GM21390 (cell line): ENCODE measurements around the gene BBS12.
A peak's percentile ranks its signal among the peaks of the same experiment; 100 is the strongest.

Experiments used
- ATAC-seq: cut with Tn5 transposase; IDR thresholded peaks from one replicate; pipeline ENCODE4 v1.9.1; 2021; ENCODE audit not compliant: unreplicated experiment

BBS12 gene

DNA sequence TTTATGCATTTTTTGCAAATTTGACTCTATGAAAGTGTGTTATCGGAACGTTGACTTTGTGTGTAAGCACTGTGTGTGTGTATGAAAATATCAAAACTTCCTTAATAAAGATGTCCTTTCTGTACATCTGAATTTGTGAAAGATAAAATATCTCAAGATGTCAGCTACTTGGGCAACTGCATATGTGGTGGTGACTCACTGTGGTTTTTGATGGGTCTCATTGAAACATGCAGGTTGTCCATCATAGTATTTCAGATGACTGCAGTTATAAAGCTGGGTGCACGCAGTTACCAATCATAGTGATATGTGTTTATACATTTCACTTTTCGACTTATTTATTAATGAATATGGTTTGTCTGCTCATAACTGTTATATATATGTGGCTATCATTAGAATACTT is 19.7 kb upstream of the BBS12 start:
- ATAC-seq, result no peak

DNA sequence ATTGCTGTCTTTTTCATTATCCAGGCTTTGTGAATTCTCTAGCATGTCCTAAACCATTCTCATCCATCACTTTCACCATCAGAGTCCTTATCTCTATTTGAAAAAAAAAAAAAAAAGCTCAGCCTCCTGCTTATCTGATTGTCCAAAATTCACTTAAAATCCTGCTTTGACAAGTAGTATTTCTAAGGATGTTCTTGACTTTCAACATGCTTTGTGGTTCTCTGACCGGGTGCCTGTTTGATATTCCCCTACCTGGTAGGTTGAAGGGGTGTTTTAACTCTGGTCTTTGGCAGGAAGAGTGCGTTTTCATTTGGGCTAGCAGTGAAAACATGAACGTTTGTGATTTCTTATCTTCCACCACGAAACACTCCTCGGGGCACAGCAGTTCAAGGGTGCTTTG is 17.3 kb upstream of the BBS12 start:
- ATAC-seq, result no peak

DNA sequence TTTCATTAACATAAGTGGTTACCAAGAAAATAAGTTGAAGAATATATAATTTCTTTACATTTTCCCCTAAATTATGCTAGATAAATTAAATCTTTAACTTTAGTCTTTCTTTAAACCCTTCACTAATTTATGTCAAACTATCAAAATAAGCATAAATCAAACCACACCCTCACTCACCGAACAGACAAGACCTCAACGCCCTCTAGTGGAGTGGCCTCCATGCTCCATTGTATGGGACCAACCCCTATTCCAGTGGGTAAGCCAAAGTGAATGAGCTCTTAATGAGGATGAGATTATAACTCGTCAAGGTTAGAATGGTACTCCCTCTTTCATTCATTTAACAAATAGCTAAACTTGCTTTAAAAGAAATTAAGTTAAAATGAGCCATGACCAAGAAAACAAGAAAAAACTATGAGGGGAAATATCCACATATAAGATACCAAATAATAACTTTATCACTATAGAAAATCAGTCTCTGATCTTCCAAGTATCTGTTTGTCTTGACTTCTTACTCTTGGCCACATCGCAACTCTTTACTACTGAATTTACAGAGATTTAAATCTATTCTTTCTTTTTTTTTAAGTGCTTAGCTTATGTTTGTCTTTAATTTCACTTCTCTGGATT is 15.6 kb upstream of the BBS12 start:
- no peak for ATAC-seq

DNA sequence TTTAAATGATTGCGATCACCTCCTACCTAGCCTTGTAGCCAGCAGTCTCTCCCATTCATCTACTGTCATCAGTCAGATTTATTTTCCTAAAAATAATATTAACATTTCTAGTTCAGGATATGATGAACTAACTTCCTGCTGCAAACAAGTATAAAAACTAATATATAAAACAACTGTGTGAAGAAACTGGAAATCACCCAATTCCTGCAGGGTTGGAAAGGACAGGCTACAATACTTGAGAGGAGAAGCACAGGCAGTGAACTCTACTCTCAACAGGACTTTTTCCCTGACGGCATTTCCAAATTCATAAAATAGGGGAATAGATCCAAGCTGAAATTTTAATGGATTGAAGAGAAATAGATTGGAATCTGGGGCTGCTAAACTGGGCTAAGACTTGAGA is 14.2 kb upstream of the BBS12 start:
- no peak for ATAC-seq

DNA sequence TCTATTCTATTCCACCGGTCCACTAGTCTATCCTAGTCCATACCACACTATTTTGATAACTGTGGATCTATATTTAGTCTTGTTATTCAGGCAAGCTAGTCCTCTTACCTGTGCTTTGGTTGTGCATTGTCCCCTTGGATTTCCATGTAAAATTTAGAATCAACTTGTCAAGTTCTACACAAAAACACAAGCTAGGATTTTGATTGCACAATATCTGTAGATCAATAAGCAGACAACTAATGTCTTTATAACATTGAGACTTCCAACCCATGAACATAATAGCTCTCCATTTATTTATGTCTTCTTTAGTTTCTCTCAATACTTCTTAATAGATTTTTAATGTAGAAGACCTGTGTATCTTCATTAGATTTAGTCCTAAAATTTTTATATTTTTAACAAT is 10.2 kb upstream of the BBS12 start:
- no peak for ATAC-seq

DNA sequence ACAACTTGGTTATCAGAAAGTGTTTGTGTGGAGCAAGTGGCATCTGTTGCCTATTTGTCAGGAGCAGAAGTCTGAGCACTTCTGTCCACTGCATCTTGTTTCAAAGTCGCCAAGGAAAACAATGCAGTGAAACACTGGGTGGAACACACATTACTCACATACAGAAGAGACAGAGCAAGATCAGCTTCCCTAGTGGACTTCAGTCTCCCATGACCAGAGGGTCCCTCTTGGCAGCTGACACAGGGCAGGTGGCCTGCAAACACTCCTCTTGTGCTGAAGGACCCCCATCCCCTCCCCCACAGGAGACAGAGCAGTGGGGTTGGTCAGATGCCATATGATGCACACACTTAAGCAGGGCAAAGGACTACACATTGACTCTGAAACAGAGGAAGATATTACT is 3.6 kb upstream of the BBS12 start:
- no peak for ATAC-seq

DNA sequence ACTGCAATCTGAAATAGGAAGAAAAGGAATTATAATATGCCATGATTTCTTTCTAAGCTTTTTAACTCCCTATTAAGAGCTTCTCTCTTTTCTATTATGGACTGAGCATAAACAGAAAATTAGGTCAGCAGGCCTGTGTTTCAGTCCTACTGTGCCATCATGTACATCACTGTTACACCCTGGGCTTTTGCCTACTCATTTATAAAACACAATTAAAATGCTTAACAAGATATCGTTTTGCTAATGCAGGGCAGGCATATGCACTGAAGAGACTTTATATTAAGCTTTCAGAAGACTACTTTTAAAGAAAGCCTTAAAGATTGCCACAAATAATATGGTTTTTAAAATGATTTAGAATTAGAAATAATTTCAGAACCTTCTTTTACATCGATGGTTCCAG is 828 bp upstream of the BBS12 start:
- ATAC-seq, result no peak

- ATAC-seq, result no peak
Measured at GRCh38 chr4:122733787-122734120, 1.2 kb downstream of the BBS12 start.

- ATAC-seq, result no peak
Measured at GRCh38 chr4:122739174-122739573, 6.7 kb downstream of the BBS12 start.

DNA sequence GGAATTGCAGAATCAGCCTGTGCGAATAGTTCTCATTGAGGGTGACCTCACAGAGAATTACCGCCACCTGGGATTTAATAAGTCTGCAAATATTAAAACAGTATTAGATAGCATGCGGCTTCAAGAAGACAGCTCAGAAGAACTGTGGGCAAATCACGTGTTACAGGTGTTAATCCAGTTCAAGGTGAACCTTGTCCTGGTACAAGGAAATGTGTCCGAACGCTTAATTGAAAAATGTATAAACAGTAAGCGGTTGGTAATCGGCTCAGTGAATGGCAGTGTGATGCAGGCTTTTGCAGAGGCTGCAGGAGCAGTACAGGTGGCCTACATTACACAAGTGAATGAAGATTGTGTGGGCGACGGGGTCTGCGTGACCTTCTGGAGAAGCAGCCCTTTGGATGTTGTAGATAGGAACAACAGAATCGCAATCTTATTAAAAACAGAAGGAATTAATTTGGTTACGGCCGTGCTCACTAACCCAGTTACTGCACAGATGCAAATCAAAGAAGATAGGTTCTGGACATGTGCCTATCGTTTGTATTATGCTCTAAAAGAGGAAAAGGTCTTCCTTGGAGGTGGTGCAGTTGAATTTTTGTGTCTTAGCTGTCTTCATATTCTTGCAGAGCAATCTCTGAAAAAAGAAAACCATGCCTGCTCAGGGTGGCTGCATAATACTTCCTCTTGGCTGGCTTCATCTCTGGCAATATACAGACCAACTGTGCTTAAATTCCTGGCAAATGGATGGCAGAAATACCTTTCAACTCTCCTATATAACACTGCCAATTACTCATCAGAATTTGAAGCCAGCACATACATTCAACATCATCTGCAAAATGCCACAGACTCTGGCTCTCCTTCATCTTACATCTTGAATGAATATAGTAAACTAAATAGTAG is 10.7 kb downstream of the BBS12 start:
- no peak for ATAC-seq

DNA sequence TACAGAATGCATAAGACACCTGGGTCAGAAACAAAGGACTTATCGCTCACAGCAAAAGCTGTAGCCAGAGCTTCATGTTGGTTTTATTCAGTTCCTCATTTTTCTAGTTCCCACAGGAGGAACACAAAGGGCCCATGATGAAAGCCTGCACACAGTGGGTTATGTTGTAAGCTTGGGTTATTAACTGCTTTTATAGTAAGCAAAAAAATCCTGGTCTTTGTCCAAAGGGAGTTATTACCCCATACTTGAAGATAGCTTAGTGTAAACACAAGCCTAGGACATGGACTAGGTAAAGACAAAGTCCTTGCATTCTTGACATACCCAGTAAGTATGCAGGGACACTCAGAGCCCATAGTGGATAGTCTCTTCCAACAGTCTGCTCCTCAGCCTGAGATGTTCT is 11.7 kb downstream of the BBS12 start:
- no peak for ATAC-seq

- ATAC-seq, result no peak
Measured at GRCh38 chr4:122746485-122746965, 14.0 kb downstream of the BBS12 start.

DNA sequence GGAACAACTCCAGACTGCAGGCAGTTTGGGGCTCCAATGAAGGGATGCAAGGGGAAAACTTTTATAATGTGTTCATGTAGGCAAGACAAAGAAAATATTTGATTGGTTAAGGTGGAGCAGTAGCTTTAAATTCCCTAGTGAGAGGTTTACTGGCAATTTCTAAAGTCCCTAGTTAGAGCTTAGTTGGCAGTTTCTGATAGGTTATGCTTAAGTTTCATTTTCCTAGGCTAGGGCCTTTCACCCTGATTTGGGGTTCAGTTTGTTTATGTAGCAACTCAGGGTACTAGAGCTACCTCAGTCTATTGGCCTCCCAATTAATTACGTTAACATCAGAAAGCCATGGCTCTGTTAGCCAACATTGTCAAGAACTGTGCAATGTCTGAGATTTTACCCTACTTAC is 14.6 kb downstream of the BBS12 start:
- ATAC-seq, result no peak

GRCh38 chr4:122747883-122748282 is 15.4 kb downstream of the BBS12 start:
- no peak for ATAC-seq

DNA sequence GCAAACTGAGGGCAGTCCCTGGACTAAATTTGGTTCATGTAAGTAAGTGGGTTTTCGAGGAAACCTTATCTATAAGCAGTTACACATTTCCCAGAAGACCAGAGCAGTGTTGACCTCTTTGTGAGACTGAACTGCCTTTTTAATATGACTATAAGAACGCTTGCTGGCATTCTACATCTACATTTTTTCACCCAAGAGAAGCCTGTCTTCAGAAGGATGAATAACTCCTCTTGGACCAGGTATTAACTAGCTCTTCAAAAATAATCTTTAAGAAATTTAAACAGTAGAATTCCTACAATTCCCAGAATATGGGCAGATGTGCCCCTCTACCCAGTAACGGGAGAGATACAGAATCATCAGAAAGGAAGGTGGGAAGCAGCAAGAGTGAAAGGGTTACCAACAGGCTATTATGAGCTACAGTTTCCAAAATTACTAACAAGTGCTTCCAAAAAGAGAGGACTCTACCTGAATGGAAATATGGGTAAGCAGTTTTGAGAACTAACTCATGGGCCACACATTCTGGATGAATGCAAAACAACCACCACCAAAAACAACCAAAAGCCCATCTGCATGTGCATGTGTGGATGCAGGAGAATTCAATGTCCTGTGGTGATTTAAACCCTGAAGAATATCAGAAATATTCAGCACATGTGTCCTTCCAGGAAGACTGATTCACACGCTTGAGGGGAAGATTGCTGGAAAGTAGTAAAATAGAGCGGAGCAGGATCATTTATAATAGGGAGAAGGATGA is 17.4 kb downstream of the BBS12 start:
- no peak for ATAC-seq

- no peak for ATAC-seq
Measured at GRCh38 chr4:122755675-122756074, 23.2 kb downstream of the BBS12 start.

DNA sequence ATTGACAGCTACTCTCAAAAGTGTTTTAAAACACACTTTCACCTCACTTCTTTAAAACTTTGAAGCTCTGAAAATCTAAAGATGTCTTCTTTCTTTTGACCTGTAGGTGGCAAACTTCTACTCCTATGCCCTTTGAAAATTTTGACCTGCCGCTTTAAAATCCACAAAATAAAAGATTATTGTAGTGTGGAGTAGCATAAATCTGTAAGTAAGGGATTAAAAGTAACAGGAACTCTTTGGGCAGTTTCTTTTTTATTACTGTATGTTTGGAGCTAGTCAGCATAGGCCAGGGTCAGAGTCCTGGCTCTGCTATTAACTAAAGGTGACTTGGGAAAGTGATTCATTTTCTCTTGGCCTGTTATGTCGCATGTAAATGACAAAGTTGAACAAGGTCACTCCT is 25.5 kb downstream of the BBS12 start:
- no peak for ATAC-seq

- ATAC-seq, result no peak
Measured at GRCh38 chr4:122759639-122760310, 27.3 kb downstream of the BBS12 start.

GRCh38 chr4:122762520-122762919 is 30.0 kb downstream of the BBS12 start:
- peak; percentile 44 for ATAC-seq

DNA sequence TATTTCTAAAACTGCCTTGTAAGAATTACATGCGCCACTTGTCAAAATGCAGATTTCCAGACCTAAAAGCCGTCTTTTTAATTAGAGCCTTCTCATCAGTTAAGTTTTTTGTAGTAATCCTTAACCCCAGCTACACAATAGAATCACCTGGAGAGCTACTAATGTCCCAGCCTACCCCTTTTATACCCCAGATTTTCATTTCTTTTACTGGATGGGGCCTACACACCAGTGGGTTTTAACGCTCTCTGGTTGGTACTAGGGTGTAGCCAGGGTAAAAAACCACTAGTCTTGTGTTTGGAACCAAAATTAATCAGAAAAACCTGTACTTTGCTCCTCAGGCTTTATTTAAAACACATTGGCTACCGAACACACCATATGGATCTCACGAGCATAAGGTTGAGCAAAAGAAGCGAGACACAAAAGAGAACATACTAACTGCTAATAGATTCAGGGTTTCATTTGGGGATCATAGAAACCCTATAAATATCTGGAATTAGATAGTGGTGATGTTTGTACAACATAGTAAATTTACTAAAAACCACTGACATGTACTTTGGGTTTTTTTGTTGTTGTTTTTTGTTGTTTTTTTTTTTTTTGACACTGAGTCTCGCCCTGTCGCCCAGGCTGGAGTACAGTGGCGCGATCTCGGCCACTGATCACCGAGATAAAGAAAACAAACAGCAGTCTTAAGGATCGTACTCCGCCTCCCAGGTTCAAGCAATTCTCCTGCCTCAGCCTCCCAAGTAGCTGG is 30.6 kb downstream of the BBS12 start:
- ATAC-seq, result no peak
